SK-N-MC (cell line): Measurements from ENCODE around the gene CAMK2B.

Experiments used
- EZH2 ChIP-seq: fragments of 200-600 bp; sonication (generic); IDR thresholded peaks from one replicate; pipeline ENCODE4 v1.6.1; 2017; ENCODE audit warnings: antibody characterized with exemption
- POLR2AphosphoS5 ChIP-seq: IDR thresholded peaks from 2 replicates; pipeline ENCODE4 v1.6.1; 2012; ENCODE audit warnings: mild to moderate bottlenecking, low read depth, low read length, borderline replicate concordance

GRCh38 chr7:44313016-44313415, 12.4 kb downstream of the CAMK2B start:
- TF ChIP-seq POLR2AphosphoS5 (no peak), EZH2 (no peak)
